ENCODE data around the gene KRTAP10-3. TPM values are rescaled to one million over a fixed set of nuclear protein-coding genes. Genes with fewer than 3 reads are reported as not detected.

KRTAP10-3 gene
- total RNA-seq, 1 experiment from 2014 or later, result not detected

DNA sequence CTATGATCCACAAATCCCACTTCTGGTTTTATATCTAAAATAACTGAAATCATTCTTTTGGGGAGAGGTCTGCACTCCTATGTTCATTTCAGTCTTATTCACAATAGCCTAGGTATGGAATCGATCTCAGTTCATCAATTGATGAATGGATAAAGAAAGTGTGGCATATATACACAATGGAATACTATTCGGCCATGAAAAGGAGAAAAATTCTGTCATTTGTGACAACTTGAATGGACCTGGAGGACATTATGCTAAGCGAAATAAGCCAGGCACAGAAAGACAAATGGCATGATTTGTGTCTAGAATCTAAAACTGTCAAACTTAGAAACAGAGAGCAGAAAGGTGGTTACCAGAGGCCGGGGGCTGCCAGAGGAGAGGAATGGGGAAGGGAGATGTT, 47.9 kb upstream of the KRTAP10-3 start (continued):
- TF ChIP-seq CTCF (IDR thresholded peaks at IDR 0.05 in 2 of 3, conservative IDR thresholded peaks at IDR 0.05 in 1 of 3; ENCODE audit: borderline replicate concordance in 1 of 3, insufficient read depth in 1 of 3, low read depth in 2 of 3, low read length in 2 of 3) (no peak), REST (IDR thresholded peaks at IDR 0.05; ENCODE audit: low read depth) (no peak)

- intact Hi-C loops (cut with micrococcal nuclease), result no loop called here
- Histone ChIP-seq H3K9ac (ENCODE audit: low read length) (no peak overlapping the region), H3K9me3 (ENCODE audit: control insufficient read depth in 1 of 2, insufficient read depth in 1 of 2, low read depth in 1 of 2, low read length in 2 of 2) (no peaks in the 10 kb centered on the region), H3K9me2 (ENCODE audit: insufficient read depth) (no peaks in the 10 kb centered on the region), H3K36me3 (ENCODE audit: control insufficient read depth in 1 of 2, insufficient read depth in 2 of 2, low read length in 2 of 2) (no peaks in the 10 kb centered on the region), H3K79me2 (ENCODE audit: insufficient read depth, low read length) (no peaks in the 10 kb centered on the region), H3K27me3 (ENCODE audit: insufficient read depth, low read length) (peaks cover 11% of the 10 kb centered on the region; the same call in 1 of the 2 replicates), H3K4me2 (ENCODE audit: low read length) (no peak overlapping the region), H2AFZ (ENCODE audit: low read depth, low read length, poor library complexity, severe bottlenecking) (no peak overlapping the region), H3K4me1 (ENCODE audit: control insufficient read depth in 1 of 2, insufficient read depth in 2 of 2, low read length in 2 of 2) (no peaks in the 10 kb centered on the region), H3K4me3 (replicated peaks in 1 of 2; ENCODE audit: low read depth in 1 of 2, low read length in 2 of 2) (no peak overlapping the region), H3K27ac (ENCODE audit: low read depth, low read length) (no peak overlapping the region), H4K20me1 (ENCODE audit: insufficient read depth) (no peaks in the 10 kb centered on the region)
- ATAC-seq (no peak), DNase-seq (ENCODE audit: low read depth, low spot score) (no peak)
- no TSS peak for BruUV-seq (replicated peaks)
- POLR2A ChIA-PET, result no interaction called here
- CTCF ChIA-PET, result no interaction called here
- TF ChIP-seq EZH2phosphoT487 (IDR thresholded peaks at IDR 0.05; ENCODE audit: borderline replicate concordance) (no peak), YY1 (IDR thresholded peaks at IDR 0.05; ENCODE audit: extremely low read depth, insufficient replicate concordance, low read depth, low read length) (no peak), CTCF (IDR thresholded peaks at IDR 0.05 in 2 of 3, conservative IDR thresholded peaks at IDR 0.05 in 1 of 3; ENCODE audit: borderline replicate concordance in 1 of 3, insufficient read depth in 1 of 3, low read depth in 2 of 3, low read length in 2 of 3) (no peak), CEBPB (IDR thresholded peaks at IDR 0.05; ENCODE audit: low read depth) (no peak), TCF7L2 (IDR thresholded peaks at IDR 0.05; ENCODE audit: borderline replicate concordance, extremely low read depth, insufficient read depth, insufficient read length) (no peak), REST (IDR thresholded peaks at IDR 0.05; ENCODE audit: low read depth) (no peak), ZNF274 (IDR thresholded peaks at IDR 0.05; ENCODE audit: low read depth, low read length) (no peak), CBX3 (IDR thresholded peaks at IDR 0.05; ENCODE audit: low read depth) (no peak), JUND (IDR thresholded peaks at IDR 0.05) (no peak), SIN3A (IDR thresholded peaks at IDR 0.05; ENCODE audit: low read depth) (no peak), FOSL1 (IDR thresholded peaks at IDR 0.05; ENCODE audit: low read depth) (no peak)
- RAD21 ChIA-PET (ENCODE audit: low non-redundant PET in 1 of 2, low total read pairs in 2 of 2, uncharacterized antibody in 2 of 2, unreplicated experiment in 2 of 2), result no interaction called here
Measured at GRCh38 chr21:44603911-44604310, 45.3 kb upstream of the KRTAP10-3 start.
